Astrocyte of the cerebellum (primary cell): ENCODE results near the gene LRRC58.

Experiments used
- DNase-seq: peaks from one replicate; pipeline ENCODE4 v3.0.0-alpha.2; 2011; ENCODE audit warnings: low read depth
- H3K4me3 ChIP-seq: 2 replicates; pipeline ENCODE4 v1.5.1; 2011; ENCODE audit warnings: mild to moderate bottlenecking, low read depth, low read length, moderate library complexity
- CTCF ChIP-seq: IDR thresholded peaks from 2 replicates; pipeline ENCODE4 v1.5.1; 2012; ENCODE audit warnings: low read length, low read depth, moderate library complexity, mild to moderate bottlenecking; ENCODE audit errors: missing control alignments
- in situ Hi-C: cut with HindIII; loops from 2 replicates; pipeline ENCODE4 v1.10.0; 2017; ENCODE audit warnings: low sequenced_read_pairs

Gene LRRC58

GRCh38 chr3:120357807-120358206, 8.7 kb upstream of the LRRC58 start:
- in situ Hi-C loops, result no loop called here
- DNase-seq, result no peak
- TF ChIP-seq CTCF, result no peak
- no peak overlapping the region for H3K4me3 ChIP-seq

DNA sequence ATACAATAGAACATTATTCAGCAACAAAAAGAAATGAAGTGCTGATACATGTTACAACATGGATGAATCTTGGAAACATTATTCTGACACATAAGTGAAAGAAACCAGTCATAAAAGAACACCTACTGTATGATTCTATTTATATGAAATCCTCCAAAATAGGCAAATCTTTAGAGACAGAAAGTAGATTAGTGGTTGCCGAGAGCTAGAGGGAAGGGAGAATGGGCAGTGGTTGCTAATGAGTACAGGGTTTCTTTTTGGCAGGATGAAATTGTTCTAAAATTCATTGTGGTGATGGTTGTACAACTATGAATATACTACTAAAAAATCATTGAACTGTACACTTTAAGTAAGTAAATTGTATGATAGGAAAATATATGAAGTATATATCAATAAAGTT, 6.3 kb upstream of the LRRC58 start:
- TF ChIP-seq CTCF, result no peak
- no peak for DNase-seq
- in situ Hi-C loops, result no loop called here
- H3K4me3 ChIP-seq, result no peak overlapping the region

DNA sequence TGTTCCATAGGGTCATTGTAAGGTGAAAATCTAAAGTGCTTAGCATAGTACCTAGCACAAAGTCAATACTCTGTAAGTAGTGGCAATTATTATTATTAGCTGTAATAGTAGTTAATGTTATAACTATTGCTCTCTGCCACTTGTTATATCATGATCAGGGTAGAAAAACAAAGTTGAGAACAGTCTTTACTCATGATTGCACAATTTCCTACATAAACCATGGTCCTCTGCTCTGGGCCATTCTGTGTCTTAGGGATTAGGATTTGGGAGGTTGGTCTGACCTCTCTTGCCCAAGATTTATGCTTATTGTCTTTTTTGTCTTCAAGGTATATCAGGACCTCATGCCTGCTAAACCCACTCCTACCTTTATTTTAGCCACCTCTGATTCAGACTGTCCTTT, 4.3 kb upstream of the LRRC58 start:
- TF ChIP-seq CTCF, result no peak
- H3K4me3 ChIP-seq, result no peak overlapping the region
- in situ Hi-C loops, result no loop called here
- DNase-seq, result no peak

- in situ Hi-C loops, result no loop called here
- no peak overlapping the region for H3K4me3 ChIP-seq
- no peak for TF ChIP-seq CTCF
- no peak for DNase-seq
Observed at GRCh38 chr3:120352017-120352416, 2.9 kb upstream of the LRRC58 start.

DNA sequence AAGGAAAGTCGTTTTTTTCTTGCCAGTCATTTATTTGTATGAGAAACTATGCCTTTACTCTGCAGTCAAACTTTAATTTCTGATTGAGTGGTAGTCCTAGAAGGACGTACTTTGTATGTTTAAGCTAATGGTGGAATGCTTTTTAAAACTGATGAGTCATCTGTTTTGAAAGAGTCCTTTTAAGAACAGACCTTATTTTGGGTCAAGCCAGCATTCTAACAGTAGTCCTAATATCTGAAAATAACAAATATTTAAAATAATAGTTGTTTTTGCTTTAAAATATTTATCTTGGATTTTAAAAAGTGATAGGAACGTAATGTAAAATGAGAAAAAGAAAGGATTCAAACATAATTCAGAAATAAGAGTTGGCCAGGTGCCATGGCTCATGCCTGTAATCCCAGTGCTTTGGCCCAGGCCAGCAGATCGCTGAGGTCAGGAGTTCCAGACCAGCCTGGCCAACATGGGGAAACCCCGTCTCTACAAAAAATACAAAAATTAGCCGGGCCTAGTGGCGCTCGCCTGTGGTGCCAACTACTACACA, 1.3 kb upstream of the LRRC58 start:
- H3K4me3 ChIP-seq, result no peak overlapping the region
- TF ChIP-seq CTCF, result no peak
- peak; percentile 36 for DNase-seq
- in situ Hi-C loops, result no loop called here

GRCh38 chr3:120349855-120350125, 636 bp upstream of the LRRC58 start:
- in situ Hi-C loops, result no loop called here
- H3K4me3 ChIP-seq, result peak overlapping the region; percentile 80
- no peak for TF ChIP-seq CTCF
- DNase-seq, result no peak
